Measurements from ENCODE around the gene SYNE1.

Gene SYNE1

GRCh38 chr6:152265651-152266050 lies 371.5 kb downstream of the SYNE1 start:
- DNase-seq: no peak

- no peak for DNase-seq
Measured at GRCh38 chr6:152263582-152263981, 373.6 kb downstream of the SYNE1 start.

GRCh38 chr6:152261179-152261578 lies 376.0 kb downstream of the SYNE1 start:
- no peak for DNase-seq

GRCh38 chr6:152259234-152259633 lies 377.9 kb downstream of the SYNE1 start:
- no peak for DNase-seq

- DNase-seq: no peak
Measured at GRCh38 chr6:152257581-152257980, 379.6 kb downstream of the SYNE1 start.

GRCh38 chr6:152250127-152250526 lies 387.0 kb downstream of the SYNE1 start:
- no peak for DNase-seq

GRCh38 chr6:152248980-152249379 lies 388.2 kb downstream of the SYNE1 start:
- no peak for DNase-seq

GRCh38 chr6:152246554-152247337 lies 390.4 kb downstream of the SYNE1 start:
- DNase-seq: no peak

GRCh38 chr6:152244998-152245630 lies 392.0 kb downstream of the SYNE1 start:
- no peak for DNase-seq

- DNase-seq: no peak
Measured at GRCh38 chr6:152241013-152241766, 396.0 kb downstream of the SYNE1 start.

GRCh38 chr6:152240436-152240835 lies 396.7 kb downstream of the SYNE1 start:
- DNase-seq: no peak

- DNase-seq: no peak
Measured at GRCh38 chr6:152236370-152237097, 400.6 kb downstream of the SYNE1 start.

GRCh38 chr6:152233547-152234320 lies 403.4 kb downstream of the SYNE1 start:
- DNase-seq: no peak

- DNase-seq: no peak
Measured at GRCh38 chr6:152232501-152233151, 404.5 kb downstream of the SYNE1 start.

- DNase-seq: no peak
Measured at GRCh38 chr6:152229330-152229729, 407.8 kb downstream of the SYNE1 start.

- DNase-seq: no peak
Measured at GRCh38 chr6:152226119-152226518, 411.0 kb downstream of the SYNE1 start.

- no peak for DNase-seq
Measured at GRCh38 chr6:152225241-152225934, 411.8 kb downstream of the SYNE1 start.

GRCh38 chr6:152223636-152224035 lies 413.5 kb downstream of the SYNE1 start:
- DNase-seq: no peak

GRCh38 chr6:152221806-152222628 lies 415.1 kb downstream of the SYNE1 start:
- no peak for DNase-seq

GRCh38 chr6:152220786-152221185 lies 416.4 kb downstream of the SYNE1 start:
- no peak for DNase-seq
